H9 (cell line): ENCODE data around the gene TBC1D22A. TPM values are rescaled to one million over a fixed set of nuclear protein-coding genes. Genes with fewer than 3 reads are reported as not detected.

Experiments
- DNase-seq: peaks from one replicate; pipeline ENCODE4 v3.0.0-alpha.2; 2017
- H2AFZ ChIP-seq: one replicate; pipeline ENCODE4 v1.6.1; 2013; ENCODE audit warnings: mild to moderate bottlenecking, low read length, control low read depth, moderate library complexity
- H2AK5ac ChIP-seq: 2 replicates; pipeline ENCODE4 v1.6.1; 2013; ENCODE audit warnings: low read length, control low read depth, mixed read lengths; ENCODE audit not compliant: insufficient read length
- H2BK120ac ChIP-seq: one replicate; pipeline ENCODE4 v1.6.1; 2013; ENCODE audit warnings: low read depth, mild to moderate bottlenecking, low read length, control low read depth, inconsistent platforms; ENCODE audit not compliant: poor library complexity, severe bottlenecking
- H2BK12ac ChIP-seq: 2 replicates; pipeline ENCODE4 v1.6.1; 2013; ENCODE audit warnings: low read length, control low read depth, mixed read lengths, low read depth; ENCODE audit not compliant: insufficient read length
- H2BK15ac ChIP-seq: 2 replicates; pipeline ENCODE4 v1.6.1; 2013; ENCODE audit warnings: low read depth, low read length, control low read depth
- H2BK20ac ChIP-seq: one replicate; pipeline ENCODE4 v1.6.1; 2013; ENCODE audit warnings: low read depth, mild to moderate bottlenecking, low read length, control low read depth, inconsistent platforms; ENCODE audit not compliant: poor library complexity, severe bottlenecking
- H2BK5ac ChIP-seq: 2 replicates; pipeline ENCODE4 v1.6.1; 2013; ENCODE audit warnings: low read length, control low read depth, mixed read lengths; ENCODE audit not compliant: insufficient read length
- H3K14ac ChIP-seq: 2 replicates; pipeline ENCODE4 v1.6.1; 2013; ENCODE audit warnings: low read length, control low read depth; ENCODE audit not compliant: insufficient read depth
- H3K18ac ChIP-seq: 2 replicates; pipeline ENCODE4 v1.6.1; 2013; ENCODE audit warnings: low read depth, mild to moderate bottlenecking, mixed read lengths, low read length, control low read depth; ENCODE audit not compliant: insufficient read length
- H3K23ac ChIP-seq: 2 replicates; pipeline ENCODE4 v1.6.1; 2013; ENCODE audit warnings: low read length, control low read depth, mixed read lengths, low read depth; ENCODE audit not compliant: insufficient read length
- H3K23me2 ChIP-seq: 2 replicates; pipeline ENCODE4 v1.6.1; 2013; ENCODE audit warnings: low read depth, mild to moderate bottlenecking, mixed read lengths, low read length, control low read depth; ENCODE audit not compliant: insufficient read length, poor library complexity, severe bottlenecking
- H3K27ac ChIP-seq: 2 replicates; pipeline ENCODE4 v1.5.1; 2013; ENCODE audit warnings: low read length, control low read depth, mixed read lengths, low read depth; ENCODE audit not compliant: insufficient read length
- H3K27me3 ChIP-seq: 2 replicates; pipeline ENCODE4 v1.6.1; 2013; ENCODE audit warnings: low read length, control low read depth, inconsistent platforms; ENCODE audit not compliant: insufficient read depth
- H3K4ac ChIP-seq: 2 replicates; pipeline ENCODE4 v1.6.1; 2013; ENCODE audit warnings: low read depth, mild to moderate bottlenecking, control low read depth, inconsistent platforms, low read length, moderate library complexity
- H3K4me1 ChIP-seq: 2 replicates; pipeline ENCODE4 v1.6.1; 2013; ENCODE audit warnings: low read length, control low read depth, inconsistent platforms; ENCODE audit not compliant: insufficient read depth
- H3K4me2 ChIP-seq: 2 replicates; pipeline ENCODE4 v1.6.1; 2013; ENCODE audit warnings: low read length, control low read depth, mixed read lengths; ENCODE audit not compliant: insufficient read length, insufficient read depth
- H3K56ac ChIP-seq: 2 replicates; pipeline ENCODE4 v1.6.1; 2013; ENCODE audit warnings: low read depth, mild to moderate bottlenecking, mixed read lengths, low read length, control low read depth; ENCODE audit not compliant: insufficient read length
- H3K79me1 ChIP-seq: 2 replicates; pipeline ENCODE4 v1.6.1; 2013; ENCODE audit warnings: low read depth, mild to moderate bottlenecking, moderate library complexity, low read length, control low read depth, inconsistent platforms; ENCODE audit not compliant: insufficient read depth, poor library complexity, severe bottlenecking
- H3K79me2 ChIP-seq: 2 replicates; pipeline ENCODE4 v1.6.1; 2013; ENCODE audit warnings: low read length, control low read depth, inconsistent platforms; ENCODE audit not compliant: insufficient read depth
- H3K9ac ChIP-seq: 2 replicates; pipeline ENCODE4 v1.6.1; 2013; ENCODE audit warnings: low read length, control low read depth, mixed read lengths; ENCODE audit not compliant: insufficient read length; ENCODE audit errors: extremely low read depth
- H3K9me3 ChIP-seq: one replicate; pipeline ENCODE4 v1.6.1; 2013; ENCODE audit warnings: low read depth, low read length, inconsistent platforms; ENCODE audit not compliant: control insufficient read depth
- H3T11ph ChIP-seq: one replicate; pipeline ENCODE4 v1.6.1; 2013; ENCODE audit warnings: mild to moderate bottlenecking, low read length, control low read depth, inconsistent platforms
- H4K20me1 ChIP-seq: one replicate; pipeline ENCODE4 v1.6.1; 2013; ENCODE audit not compliant: control insufficient read depth, insufficient read length, insufficient read depth
- H4K5ac ChIP-seq: 2 replicates; pipeline ENCODE4 v1.6.1; 2013; ENCODE audit warnings: low read depth, mild to moderate bottlenecking, mixed read lengths, low read length, control low read depth; ENCODE audit not compliant: insufficient read length
- H4K8ac ChIP-seq: replicated peaks from 2 replicates; pipeline ENCODE4 v1.6.1; 2013; ENCODE audit warnings: low read length, control low read depth, mixed read lengths, low read depth; ENCODE audit not compliant: insufficient read length
- H4K91ac ChIP-seq: 2 replicates; pipeline ENCODE4 v1.6.1; 2013; ENCODE audit warnings: low read depth, mild to moderate bottlenecking, moderate library complexity, mixed read lengths, low read length, control low read depth; ENCODE audit not compliant: insufficient read length
- H3K27ac Mint-ChIP-seq, 3 experiments: 2 replicates in 2 of 3; 3 replicates in 1 of 3; pipeline ENCODE4 v1.8.0; 2020 to 2021; ENCODE audit warnings: mixed read lengths in 3 of 3, mild to moderate bottlenecking in 1 of 3, moderate library complexity in 1 of 3
- H3K27me3 Mint-ChIP-seq: 2 replicates; pipeline ENCODE4 v1.8.0; 2021; ENCODE audit warnings: low read depth, mild to moderate bottlenecking, moderate library complexity, mixed read lengths
- H3K36me3 Mint-ChIP-seq, 3 experiments: 2 replicates in 2 of 3; 3 replicates in 1 of 3; pipeline ENCODE4 v1.8.0; 2020 to 2021; ENCODE audit warnings: low read depth in 3 of 3, mixed read lengths in 3 of 3; ENCODE audit not compliant: insufficient read depth in 1 of 3
- H3K4me1 Mint-ChIP-seq, 2 experiments: 2 replicates each; pipeline ENCODE4 v1.8.0; 2020; ENCODE audit warnings: mixed read lengths in 2 of 2
- H3K4me3 Mint-ChIP-seq, 2 experiments: 2 replicates in 1 of 2; 3 replicates in 1 of 2; pipeline ENCODE4 v1.8.0; 2020 to 2021; ENCODE audit warnings: mild to moderate bottlenecking in 2 of 2, mixed read lengths in 2 of 2, moderate library complexity in 1 of 2
- H3K9me3 Mint-ChIP-seq, 2 experiments: 2 replicates in 1 of 2; 3 replicates in 1 of 2; pipeline ENCODE4 v1.8.0; 2020; ENCODE audit warnings: mild to moderate bottlenecking in 2 of 2, mixed read lengths in 2 of 2, moderate library complexity in 1 of 2
- WGBS: extraction: QIAGEN DNeasy Blood & Tissue Kit; methylation state at CpG from one replicate; pipeline ENCODE4 v1.1.7; 2013; ENCODE audit warnings: missing lambda C conversion rate, low lambda C conversion rate, mixed read lengths; ENCODE audit not compliant: insufficient read length; ENCODE audit errors: extremely low coverage; 5-methylcytosine and 5-hydroxymethylcytosine counted together
- total RNA-seq: library from RNA; stranded (reverse); gene quantifications from 2 replicates; pipeline ENCODE4 v1.2.1, GENCODE V29; 2021
- TF ChIP-seq, protein P1 (sequence below): fragments of 200-600 bp; sonication (generic); conservative IDR thresholded peaks from 3 replicates; pipeline ENCODE4 v1.8.0; 2021; ENCODE audit warnings: antibody characterized with exemption, mild to moderate bottlenecking

TBC1D22A gene
- total RNA-seq, 1 experiment from 2014 or later: 20.8 TPM

DNA sequence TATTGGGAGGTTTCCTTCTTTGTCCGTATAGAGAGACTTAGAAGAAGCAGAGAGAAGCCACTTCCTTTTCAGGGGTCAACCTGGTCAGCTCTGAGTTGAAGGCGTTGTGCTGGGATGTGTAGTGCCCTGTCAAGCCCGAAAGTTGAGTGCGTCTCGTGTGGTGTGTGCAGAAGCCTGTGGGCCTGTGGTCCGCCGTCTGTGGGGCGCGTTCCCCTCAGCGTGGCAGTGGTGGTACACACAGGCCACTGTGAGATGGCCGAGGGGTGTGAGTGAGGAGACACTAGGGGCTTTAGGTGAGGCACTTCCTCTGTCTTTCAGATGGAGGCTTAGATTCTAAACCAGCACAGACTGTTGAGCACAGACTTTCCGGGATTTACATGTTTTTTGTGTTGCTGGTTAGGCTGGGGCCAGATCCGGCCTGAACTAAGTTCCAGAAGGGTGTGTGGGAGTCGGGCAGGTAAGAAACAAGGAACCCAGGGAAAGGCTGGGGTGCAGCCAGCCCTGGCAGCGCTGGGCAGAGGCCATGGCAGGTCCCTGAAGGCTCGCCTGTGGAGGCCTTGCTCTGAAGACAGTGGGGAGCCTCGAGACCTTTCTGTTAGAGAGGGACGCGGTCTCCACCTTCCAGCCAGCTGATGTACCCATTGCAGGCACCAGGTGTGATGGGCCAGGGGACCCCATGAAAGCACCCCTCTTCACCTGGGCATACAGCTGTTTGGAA, 194.2 kb downstream of the TBC1D22A start:
- Mint-ChIP-seq H3K36me3 (no peaks in the 10 kb centered on the region; a peak in 2 of 7 replicates), H3K27me3 (no peaks in the 10 kb centered on the region; the same call in 1 of the 2 replicates), H3K4me1 (peaks cover 35 to 46% of the 10 kb centered on the region in 2 experiments), H3K27ac (peak overlapping the region; percentile 19 to 80 (median 75); a peak in 5 of 7 replicates), H3K4me3 (no peak overlapping the region), H3K9me3 (no peaks in the 10 kb centered on the region)
- no peak overlapping the region for H2BK20ac ChIP-seq
- H3K9ac ChIP-seq: no peak overlapping the region
- DNase-seq: no peak
- no peak overlapping the region for H3T11ph ChIP-seq
- H3K18ac ChIP-seq: no peak overlapping the region
- no peaks in the 10 kb centered on the region for H3K79me1 ChIP-seq
- no peak overlapping the region for H4K8ac ChIP-seq
- H2AFZ ChIP-seq: no peak overlapping the region
- TF ChIP-seq, protein P1, sequence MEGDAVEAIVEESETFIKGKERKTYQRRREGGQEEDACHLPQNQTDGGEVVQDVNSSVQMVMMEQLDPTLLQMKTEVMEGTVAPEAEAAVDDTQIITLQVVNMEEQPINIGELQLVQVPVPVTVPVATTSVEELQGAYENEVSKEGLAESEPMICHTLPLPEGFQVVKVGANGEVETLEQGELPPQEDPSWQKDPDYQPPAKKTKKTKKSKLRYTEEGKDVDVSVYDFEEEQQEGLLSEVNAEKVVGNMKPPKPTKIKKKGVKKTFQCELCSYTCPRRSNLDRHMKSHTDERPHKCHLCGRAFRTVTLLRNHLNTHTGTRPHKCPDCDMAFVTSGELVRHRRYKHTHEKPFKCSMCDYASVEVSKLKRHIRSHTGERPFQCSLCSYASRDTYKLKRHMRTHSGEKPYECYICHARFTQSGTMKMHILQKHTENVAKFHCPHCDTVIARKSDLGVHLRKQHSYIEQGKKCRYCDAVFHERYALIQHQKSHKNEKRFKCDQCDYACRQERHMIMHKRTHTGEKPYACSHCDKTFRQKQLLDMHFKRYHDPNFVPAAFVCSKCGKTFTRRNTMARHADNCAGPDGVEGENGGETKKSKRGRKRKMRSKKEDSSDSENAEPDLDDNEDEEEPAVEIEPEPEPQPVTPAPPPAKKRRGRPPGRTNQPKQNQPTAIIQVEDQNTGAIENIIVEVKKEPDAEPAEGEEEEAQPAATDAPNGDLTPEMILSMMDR: no peak
- no peaks in the 10 kb centered on the region; the same call in 1 of the 2 replicates for H3K79me2 ChIP-seq
- no peaks in the 10 kb centered on the region for H4K20me1 ChIP-seq
- H3K27ac ChIP-seq: no peak overlapping the region
- no peak overlapping the region; the same call in 1 of the 2 replicates for H3K14ac ChIP-seq
- H2BK15ac ChIP-seq: no peak overlapping the region
- H3K9me3 ChIP-seq: no peaks in the 10 kb centered on the region
- no peak overlapping the region for H3K56ac ChIP-seq
- 0 out of 2 replicates have a peak, but pooled peaks cover 2% of the 10 kb centered on the region for H3K4me1 ChIP-seq
- no peak overlapping the region for H2AK5ac ChIP-seq
- no CpG with 5 or more reads among the region's 19 CpGs for WGBS
- H2BK120ac ChIP-seq: no peak overlapping the region
- no peak overlapping the region for H3K4me2 ChIP-seq
- H2BK12ac ChIP-seq: no peak overlapping the region
- no peak overlapping the region for H4K5ac ChIP-seq
- H3K27me3 ChIP-seq: no peaks in the 10 kb centered on the region
- no peak overlapping the region for H2BK5ac ChIP-seq
- no peak overlapping the region for H4K91ac ChIP-seq
- H3K23ac ChIP-seq: no peak overlapping the region
- H3K4ac ChIP-seq: no peak overlapping the region
- no peaks in the 10 kb centered on the region for H3K23me2 ChIP-seq
